ENCODE data around the gene RAD51B.

GRCh38 chr14:68168460-68169109 is 349.0 kb downstream of the RAD51B start:
- TF ChIP-seq ZBTB43 (CRISPR knock-in tag; IDR thresholded peaks at IDR 0.05) (no peak), NR2C2 (CRISPR knock-in tag; IDR thresholded peaks at IDR 0.05) (no peak), CTCF (IDR thresholded peaks at IDR 0.05) (no peak), USF2 (CRISPR knock-in tag; IDR thresholded peaks at IDR 0.05) (no peak), NFYB (CRISPR knock-in tag; conservative IDR thresholded peaks at IDR 0.05; ENCODE audit: low read depth) (no peak), RELA (CRISPR knock-in tag; IDR thresholded peaks at IDR 0.05; ENCODE audit: borderline replicate concordance) (no peak), JUN (CRISPR knock-in tag; IDR thresholded peaks at IDR 0.05) (no peak)
